HG02884 (cell line): Measurements from ENCODE around the gene KRT17.
"Not testable (repeated sequence)": the region's sequence is repeated elsewhere in the genome, so short reads cannot be mapped to it uniquely, and the experiment has no call there.

ENCODE experiments used
- ATAC-seq: cut with Tn5 transposase; IDR thresholded peaks from one replicate; pipeline ENCODE4 v1.9.1; 2021; ENCODE audit warnings: mild to moderate bottlenecking, moderate library complexity; ENCODE audit not compliant: unreplicated experiment

KRT17 gene

GRCh38 chr17:41621916-41622315, 2.5 kb downstream of the KRT17 start:
- ATAC-seq, result no peak

- not testable (repeated sequence) for ATAC-seq
These were observed 2.9 kb downstream of the KRT17 start for GRCh38 chr17:41621435-41621817.

- no peak for ATAC-seq
These were observed 3.6 kb downstream of the KRT17 start for GRCh38 chr17:41620583-41621434.

GRCh38 chr17:41619927-41620582, 4.3 kb downstream of the KRT17 start:
- not testable (repeated sequence) for ATAC-seq

GRCh38 chr17:41619036-41619926, 5.1 kb downstream of the KRT17 start:
- ATAC-seq, result no peak

GRCh38 chr17:41618341-41619035, 5.9 kb downstream of the KRT17 start:
- no peak for ATAC-seq

- no peak for ATAC-seq
These were observed 6.7 kb downstream of the KRT17 start for GRCh38 chr17:41617698-41618097.

GRCh38 chr17:41617136-41617535, 7.2 kb downstream of the KRT17 start:
- ATAC-seq, result no peak

- ATAC-seq, result not testable (repeated sequence)
These were observed 7.9 kb downstream of the KRT17 start for GRCh38 chr17:41616486-41616885.

GRCh38 chr17:41615454-41615853, 8.9 kb downstream of the KRT17 start:
- no peak for ATAC-seq

- not testable (repeated sequence) for ATAC-seq
These were observed 9.6 kb downstream of the KRT17 start for GRCh38 chr17:41614767-41615166.

- no peak for ATAC-seq
These were observed 10.3 kb downstream of the KRT17 start for GRCh38 chr17:41614098-41614497.

- ATAC-seq, result no peak
These were observed 10.9 kb downstream of the KRT17 start for GRCh38 chr17:41613277-41614082.

- not testable (repeated sequence) for ATAC-seq
These were observed 11.8 kb downstream of the KRT17 start, which contains the start of gene KRT16 for GRCh38 chr17:41612376-41613160. KRT16 (minus strand) TSS chr17:41612767; CDS start chr17:41612688, 79 bp downstream.

GRCh38 chr17:41610965-41611640, 13.3 kb downstream of the KRT17 start:
- no peak for ATAC-seq

- not testable (repeated sequence) for ATAC-seq
These were observed 14.3 kb downstream of the KRT17 start for GRCh38 chr17:41610061-41610517.

- not testable (repeated sequence) for ATAC-seq
These were observed 17.4 kb downstream of the KRT17 start for GRCh38 chr17:41606930-41607329.

- ATAC-seq, result no peak
These were observed 21.9 kb downstream of the KRT17 start for GRCh38 chr17:41602524-41602923.
